ENCODE results near the gene BRIP1. TPM values are rescaled to one million over a fixed set of nuclear protein-coding genes. Genes with fewer than 3 reads are reported as not detected.

BRIP1 gene
- total RNA-seq, 2 experiments from 2014 or later, result 20.1 TPM

- POLR2A ChIA-PET, result no interaction called here
- H3K9me3 Mint-ChIP-seq, result no peaks in the 10 kb centered on the region
- no peaks in the 10 kb centered on the region for H3K27me3 Mint-ChIP-seq
- no peak overlapping the region for H3K4me3 Mint-ChIP-seq
- no peak overlapping the region for H3K27ac Mint-ChIP-seq
- peaks cover 18% of the 10 kb centered on the region for H3K4me1 Mint-ChIP-seq
- ATAC-seq (ENCODE audit: low read depth), result no peak
- no peak for DNase-seq
- peaks cover 26% of the 10 kb centered on the region for H3K36me3 Mint-ChIP-seq
Observed at GRCh38 chr17:61753696-61754095, 109.6 kb downstream of the BRIP1 start.

- Mint-ChIP-seq H3K27ac (no peak overlapping the region), H3K36me3 (peaks cover 41% of the 10 kb centered on the region), H3K9me3 (peaks cover 8% of the 10 kb centered on the region), H3K4me1 (peaks cover 9% of the 10 kb centered on the region), H3K27me3 (no peaks in the 10 kb centered on the region), H3K4me3 (no peak overlapping the region)
- ATAC-seq (ENCODE audit: low read depth) (no peak), DNase-seq (no peak)
- POLR2A ChIA-PET, result no interaction called here
Observed at GRCh38 chr17:61750656-61751055, 112.7 kb downstream of the BRIP1 start.

DNA sequence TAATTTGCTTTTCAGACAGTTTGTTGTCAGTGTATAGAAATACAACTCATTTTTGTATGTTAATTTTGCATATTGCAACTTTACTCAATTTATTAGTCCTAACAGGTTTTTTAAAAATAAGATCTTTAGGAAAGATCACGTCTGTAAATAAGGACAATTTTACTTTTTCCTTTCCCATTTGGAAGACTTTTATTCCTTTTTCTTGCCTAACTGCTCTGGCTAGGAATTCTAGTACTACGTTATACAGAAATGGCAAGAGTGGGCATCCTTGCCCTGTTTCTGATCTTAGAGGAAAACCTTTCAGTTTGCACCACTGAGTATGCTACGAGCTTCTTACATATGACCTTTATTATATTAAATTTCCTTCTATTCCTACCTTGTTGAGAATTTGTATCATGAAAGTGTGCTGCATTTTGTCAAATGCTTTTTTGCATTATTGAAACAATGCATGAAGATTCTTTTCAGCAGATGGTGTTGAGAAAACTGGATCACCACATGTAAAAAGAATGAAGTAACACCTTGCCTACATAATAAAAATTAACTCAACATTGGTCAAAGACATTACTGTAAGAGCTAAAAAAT, 113.4 kb downstream of the BRIP1 start:
- DNase-seq (no peak), ATAC-seq (ENCODE audit: low read depth) (no peak)
- H3K27me3 Mint-ChIP-seq, result no peaks in the 10 kb centered on the region
- H3K4me3 Mint-ChIP-seq, result no peak overlapping the region
- no peak overlapping the region for H3K27ac Mint-ChIP-seq
- H3K9me3 Mint-ChIP-seq, result peaks cover 8% of the 10 kb centered on the region
- peaks cover 9% of the 10 kb centered on the region for H3K4me1 Mint-ChIP-seq
- POLR2A ChIA-PET, result no interaction called here
- H3K36me3 Mint-ChIP-seq, result peaks cover 42% of the 10 kb centered on the region

DNA sequence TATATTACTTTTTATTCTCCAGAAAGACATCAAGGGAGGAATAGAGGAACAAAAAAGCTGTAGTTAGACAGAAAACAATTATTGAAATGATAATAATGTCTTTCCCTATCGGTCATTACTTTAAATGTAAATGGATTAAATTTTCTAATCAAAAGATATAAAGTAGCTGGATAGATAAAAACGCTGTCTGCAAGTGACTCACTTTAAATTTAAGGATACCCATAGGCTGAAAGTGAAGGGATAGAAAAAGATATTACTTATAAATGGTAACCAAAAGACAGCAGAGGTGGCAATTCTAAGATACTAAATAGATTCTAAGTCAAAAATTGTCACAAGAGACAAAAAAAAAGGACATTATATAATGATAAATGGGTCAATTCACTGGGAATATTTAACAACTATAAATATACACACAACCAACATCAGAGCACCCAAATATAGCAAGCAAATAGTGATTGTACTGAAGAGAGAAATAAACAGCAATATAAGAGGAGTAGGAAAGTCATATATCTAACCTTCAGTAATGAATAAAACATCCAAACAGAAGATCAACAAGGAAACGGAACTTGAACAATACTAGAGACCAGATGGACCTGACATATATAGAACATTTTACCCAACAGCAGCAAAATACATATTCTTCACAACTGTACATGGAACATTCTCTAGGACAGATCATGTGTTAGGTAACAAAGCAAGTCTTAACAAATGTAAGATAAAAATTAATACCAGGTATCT, 116.9 kb downstream of the BRIP1 start:
- Mint-ChIP-seq H3K4me3 (no peak overlapping the region), H3K36me3 (peaks cover 52% of the 10 kb centered on the region), H3K9me3 (peaks cover 8% of the 10 kb centered on the region), H3K27ac (no peak overlapping the region), H3K27me3 (no peaks in the 10 kb centered on the region), H3K4me1 (peaks cover 9% of the 10 kb centered on the region)
- DNase-seq, result no peak
- POLR2A ChIA-PET, result no interaction called here
- no peak for ATAC-seq (ENCODE audit: low read depth)

DNA sequence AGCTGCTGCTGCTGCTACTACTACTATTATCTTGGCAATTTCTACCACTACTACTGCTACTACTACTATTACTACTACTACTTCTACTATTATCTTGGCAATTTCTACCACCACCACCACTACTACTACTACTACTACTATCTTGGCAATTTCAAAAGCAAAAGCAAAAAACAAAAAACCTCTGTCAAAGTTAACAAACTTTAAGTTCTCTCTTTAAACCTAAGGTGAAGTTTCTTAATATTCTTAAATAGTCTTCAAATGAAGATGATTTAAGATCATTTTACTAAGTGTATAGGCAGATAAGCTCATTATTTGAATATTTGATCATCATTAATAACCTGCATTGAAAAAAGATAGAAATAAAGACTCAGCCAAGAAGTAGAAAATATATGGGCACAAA, 118.5 kb downstream of the BRIP1 start:
- peaks cover 8% of the 10 kb centered on the region for H3K9me3 Mint-ChIP-seq
- H3K4me3 Mint-ChIP-seq, result no peak overlapping the region
- peaks cover 55% of the 10 kb centered on the region for H3K36me3 Mint-ChIP-seq
- ATAC-seq (ENCODE audit: low read depth), result no peak
- H3K27me3 Mint-ChIP-seq, result no peaks in the 10 kb centered on the region
- H3K4me1 Mint-ChIP-seq, result no peaks in the 10 kb centered on the region
- POLR2A ChIA-PET, result no interaction called here
- H3K27ac Mint-ChIP-seq, result no peak overlapping the region
- DNase-seq, result no peak

GRCh38 chr17:61744252-61744651, 119.1 kb downstream of the BRIP1 start:
- no peak overlapping the region for H3K4me3 Mint-ChIP-seq
- no peak for ATAC-seq (ENCODE audit: low read depth)
- peaks cover 59% of the 10 kb centered on the region for H3K36me3 Mint-ChIP-seq
- peaks cover 8% of the 10 kb centered on the region for H3K9me3 Mint-ChIP-seq
- H3K4me1 Mint-ChIP-seq, result no peaks in the 10 kb centered on the region
- H3K27me3 Mint-ChIP-seq, result no peaks in the 10 kb centered on the region
- POLR2A ChIA-PET, result no interaction called here
- H3K27ac Mint-ChIP-seq, result no peak overlapping the region
- DNase-seq, result no peak

DNA sequence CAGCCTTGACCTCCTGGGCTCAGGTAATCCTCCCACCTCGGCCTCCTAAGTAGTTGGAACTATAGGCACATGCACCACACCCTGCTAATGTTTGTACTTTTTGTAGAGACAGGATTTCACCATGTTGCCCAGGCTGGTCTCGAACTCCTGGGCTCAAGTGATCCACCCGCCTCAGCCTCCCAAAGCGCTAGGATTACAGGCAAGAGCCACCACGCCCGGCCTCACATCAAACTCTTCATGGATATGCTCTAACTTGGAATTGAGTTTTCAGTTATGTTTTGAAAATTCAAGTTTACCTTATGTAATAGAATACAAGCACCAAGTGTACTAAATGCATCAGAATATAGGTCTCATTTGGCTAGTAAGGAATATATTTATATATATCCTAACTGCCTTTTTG, 119.6 kb downstream of the BRIP1 start:
- POLR2A ChIA-PET, result no interaction called here
- H3K4me1 Mint-ChIP-seq, result no peaks in the 10 kb centered on the region

GRCh38 chr17:61739002-61739401, 124.3 kb downstream of the BRIP1 start:
- Mint-ChIP-seq H3K36me3 (peaks cover 49% of the 10 kb centered on the region), H3K9me3 (peaks cover 5% of the 10 kb centered on the region), H3K27me3 (no peaks in the 10 kb centered on the region), H3K27ac (no peak overlapping the region), H3K4me3 (no peak overlapping the region), H3K4me1 (no peaks in the 10 kb centered on the region)
- POLR2A ChIA-PET, result no interaction called here
- DNase-seq (no peak), ATAC-seq (ENCODE audit: low read depth) (no peak)

More for the DNA sequence above, 119.6 kb downstream of the BRIP1 start:
- Mint-ChIP-seq H3K27ac (no peak overlapping the region), H3K27me3 (no peaks in the 10 kb centered on the region), H3K36me3 (peaks cover 61% of the 10 kb centered on the region), H3K4me3 (no peak overlapping the region), H3K9me3 (peaks cover 8% of the 10 kb centered on the region)
- ATAC-seq (ENCODE audit: low read depth), result no peak
- DNase-seq, result no peak

- POLR2A ChIA-PET, result no interaction called here
- DNase-seq (no peak), ATAC-seq (ENCODE audit: low read depth) (no peak)
- Mint-ChIP-seq H3K9me3 (peaks cover 5% of the 10 kb centered on the region), H3K4me1 (no peaks in the 10 kb centered on the region), H3K4me3 (no peak overlapping the region), H3K27me3 (no peaks in the 10 kb centered on the region), H3K27ac (no peak overlapping the region), H3K36me3 (peaks cover 47% of the 10 kb centered on the region)
Observed at GRCh38 chr17:61738249-61738648, 125.1 kb downstream of the BRIP1 start.

DNA sequence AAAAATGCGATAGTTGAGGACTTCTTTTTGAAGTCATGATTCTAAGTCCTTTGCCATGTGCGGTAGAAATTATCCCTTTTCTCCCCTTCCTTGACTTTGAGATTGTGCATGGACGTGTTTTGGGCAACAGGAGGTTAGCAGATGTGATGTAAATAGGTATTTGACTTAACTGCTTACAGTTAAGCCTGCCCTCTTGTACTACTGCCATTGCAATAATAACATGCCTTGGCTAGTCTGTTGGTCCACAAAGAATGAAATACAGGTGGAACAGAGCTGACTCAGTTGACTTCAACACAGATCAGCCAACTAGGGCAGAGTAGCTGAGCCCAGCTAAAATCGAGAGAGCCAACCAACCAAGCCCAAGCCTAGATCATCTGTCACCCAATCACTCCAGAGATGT, 125.5 kb downstream of the BRIP1 start:
- DNase-seq (no peak), ATAC-seq (ENCODE audit: low read depth) (no peak)
- H3K9me3 Mint-ChIP-seq, result peaks cover 5% of the 10 kb centered on the region
- POLR2A ChIA-PET, result no interaction called here
- no peaks in the 10 kb centered on the region for H3K4me1 Mint-ChIP-seq
- no peak overlapping the region for H3K27ac Mint-ChIP-seq
- no peaks in the 10 kb centered on the region for H3K27me3 Mint-ChIP-seq
- no peak overlapping the region for H3K4me3 Mint-ChIP-seq
- H3K36me3 Mint-ChIP-seq, result peaks cover 46% of the 10 kb centered on the region

DNA sequence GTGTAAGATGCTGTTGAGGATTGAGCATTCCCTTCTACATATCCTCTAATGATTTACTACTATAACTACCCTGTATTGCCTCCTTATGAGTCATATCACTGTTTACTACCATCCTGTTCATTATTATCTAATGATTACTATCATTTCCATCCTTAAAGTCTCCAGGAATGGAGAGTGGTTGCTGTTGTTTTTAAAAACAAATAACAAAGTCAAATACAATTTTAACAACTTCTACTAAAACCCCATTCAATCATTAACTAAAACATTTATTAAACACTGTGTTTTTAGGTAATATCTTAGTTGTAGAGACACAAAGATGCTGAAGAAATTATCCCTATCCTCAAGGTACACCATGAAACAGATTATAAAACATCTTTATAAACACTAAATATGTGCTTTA, 126.9 kb downstream of the BRIP1 start:
- ATAC-seq (ENCODE audit: low read depth) (no peak), DNase-seq (no peak)
- Mint-ChIP-seq H3K9me3 (peaks cover 5% of the 10 kb centered on the region), H3K27me3 (no peaks in the 10 kb centered on the region), H3K27ac (no peak overlapping the region), H3K36me3 (peaks cover 43% of the 10 kb centered on the region), H3K4me3 (no peak overlapping the region), H3K4me1 (no peaks in the 10 kb centered on the region)
- POLR2A ChIA-PET, result no interaction called here

DNA sequence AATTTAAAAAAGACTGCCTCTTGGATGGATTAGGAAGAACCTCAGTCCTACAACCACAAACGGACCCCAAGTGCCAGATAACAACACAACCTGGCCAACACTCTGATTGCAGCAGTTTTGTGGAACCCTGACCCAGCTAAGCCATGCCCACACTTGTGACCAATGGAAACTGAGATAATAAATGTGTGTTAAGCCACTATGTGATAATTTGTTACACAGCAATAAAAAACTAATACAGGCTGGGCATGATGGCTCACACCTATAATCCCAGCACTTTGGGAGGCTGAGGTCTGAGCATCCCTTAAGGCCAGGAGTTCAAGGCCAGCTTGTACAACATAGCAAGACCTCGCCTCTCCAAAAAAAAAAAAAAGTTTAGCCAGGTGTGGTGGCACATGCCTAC, 127.5 kb downstream of the BRIP1 start:
- H3K36me3 Mint-ChIP-seq, result peaks cover 38% of the 10 kb centered on the region
- DNase-seq (no peak), ATAC-seq (ENCODE audit: low read depth) (no peak)
- no peak overlapping the region for H3K27ac Mint-ChIP-seq
- no peaks in the 10 kb centered on the region for H3K4me1 Mint-ChIP-seq
- H3K9me3 Mint-ChIP-seq, result peaks cover 5% of the 10 kb centered on the region
- no peaks in the 10 kb centered on the region for H3K27me3 Mint-ChIP-seq
- H3K4me3 Mint-ChIP-seq, result no peak overlapping the region
- POLR2A ChIA-PET, result no interaction called here

GRCh38 chr17:61734466-61734865, 128.9 kb downstream of the BRIP1 start:
- no peaks in the 10 kb centered on the region for H3K4me1 Mint-ChIP-seq
- DNase-seq, result no peak
- H3K27me3 Mint-ChIP-seq, result no peaks in the 10 kb centered on the region
- no peak for ATAC-seq (ENCODE audit: low read depth)
- H3K36me3 Mint-ChIP-seq, result peaks cover 33% of the 10 kb centered on the region
- peaks cover 5% of the 10 kb centered on the region for H3K9me3 Mint-ChIP-seq
- H3K27ac Mint-ChIP-seq, result no peak overlapping the region
- POLR2A ChIA-PET, result no interaction called here
- H3K4me3 Mint-ChIP-seq, result no peak overlapping the region

DNA sequence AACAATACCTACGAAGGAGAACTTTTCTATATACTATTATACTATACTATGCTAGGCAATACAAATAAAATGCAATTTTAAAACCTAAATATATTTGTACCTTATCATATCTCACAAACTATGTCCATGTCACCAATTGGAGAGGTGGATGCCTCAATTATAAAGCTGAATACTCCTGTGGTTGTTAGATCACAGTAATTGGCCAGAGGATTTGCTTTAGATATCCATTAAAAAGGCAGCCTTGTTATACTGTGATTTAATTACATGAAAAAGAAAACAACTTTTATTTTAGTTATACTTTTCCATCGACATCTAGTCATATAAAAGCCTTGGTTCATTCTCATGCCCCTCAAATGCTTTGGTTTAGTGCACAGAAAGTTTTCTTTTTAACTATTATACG, 129.3 kb downstream of the BRIP1 start:
- Mint-ChIP-seq H3K4me3 (no peak overlapping the region), H3K27ac (no peak overlapping the region), H3K9me3 (peaks cover 5% of the 10 kb centered on the region), H3K4me1 (no peaks in the 10 kb centered on the region), H3K27me3 (no peaks in the 10 kb centered on the region), H3K36me3 (peaks cover 33% of the 10 kb centered on the region)
- DNase-seq (no peak), ATAC-seq (ENCODE audit: low read depth) (no peak)
- POLR2A ChIA-PET, result no interaction called here
